H1 (cell line): ENCODE data around the gene ARHGAP8. TPM values are rescaled to one million over a fixed set of nuclear protein-coding genes. Genes with fewer than 3 reads are reported as not detected.

ENCODE experiments used
- CTCF ChIA-PET: fragments of 300-600 bp; sonication (Branson Sonifier 250); formaldehyde crosslinking; loops from one replicate; lab custom pipeline; 2021; ENCODE audit not compliant: partially characterized antibody; lab: Charles Lee
- POLR2A ChIA-PET: fragments of 300-600 bp; sonication (Branson Sonifier 250); formaldehyde crosslinking; loops from one replicate; lab custom pipeline; 2021; ENCODE audit warnings: inconsistent platforms; ENCODE audit not compliant: partially characterized antibody; lab: Charles Lee
- DNase-seq, 2 experiments: peaks; one replicate each; pipeline versions ENCODE4 v3.0.0 to v3.0.0-alpha.2; 2010 to 2022; ENCODE audit warnings: low spot score in 2 of 2, low read depth in 1 of 2, mixed read lengths in 1 of 2
- FAIRE-seq: peaks from 2 replicates; lab custom pipeline; 2011; peaks lifted over from hg19 to GRCh38; lab: Jason Lieb, UNC
- H2AFZ ChIP-seq: 2 replicates; pipeline ENCODE4 v1.8.1; 2012; ENCODE audit warnings: low read length, inconsistent platforms
- H2AK5ac ChIP-seq: 2 replicates; pipeline ENCODE4 v1.6.1; 2013; ENCODE audit warnings: low read depth, low read length
- H2BK120ac ChIP-seq: replicated peaks from 2 replicates; pipeline ENCODE3; 2013; ENCODE audit warnings: low read depth, low read length, inconsistent platforms
- H2BK12ac ChIP-seq: 2 replicates; pipeline ENCODE4 v1.6.1; 2013; ENCODE audit warnings: low read depth, low read length
- H2BK15ac ChIP-seq: 2 replicates; pipeline ENCODE4 v1.6.1; 2013; ENCODE audit warnings: low read length
- H2BK20ac ChIP-seq: 2 replicates; pipeline ENCODE4 v1.6.1; 2013; ENCODE audit warnings: low read length
- H2BK5ac ChIP-seq: 2 replicates; pipeline ENCODE4 v1.6.1; 2013; ENCODE audit warnings: low read depth, low read length
- H3K14ac ChIP-seq: 2 replicates; pipeline ENCODE4 v1.6.1; 2013; ENCODE audit warnings: inconsistent platforms; ENCODE audit not compliant: insufficient read length
- H3K18ac ChIP-seq: 2 replicates; pipeline ENCODE4 v1.6.1; 2013; ENCODE audit warnings: low read length; ENCODE audit errors: extremely low read depth
- H3K23ac ChIP-seq: 2 replicates; pipeline ENCODE4 v1.6.1; 2013; ENCODE audit warnings: inconsistent platforms; ENCODE audit not compliant: insufficient read length
- H3K23me2 ChIP-seq: 2 replicates; pipeline ENCODE4 v1.6.1; 2013; ENCODE audit warnings: low read depth, low read length
- H3K27ac ChIP-seq: 2 replicates; pipeline ENCODE4 v1.6.1; 2011; ENCODE audit warnings: low read depth, low read length, inconsistent platforms
- H3K27me3 ChIP-seq, 4 experiments: replicated peaks in 1 of 4; 1 replicate in 1 of 4; 2 replicates in 3 of 4; pipeline versions ENCODE4 v1.6.1 to v1.8.1; 2011 to 2013; ENCODE audit warnings: low read length in 3 of 4, mild to moderate bottlenecking in 3 of 4, inconsistent platforms in 2 of 4, mixed read lengths in 2 of 4, moderate library complexity in 1 of 4; ENCODE audit not compliant: control insufficient read depth in 3 of 4, insufficient read depth in 3 of 4; ENCODE audit errors: extremely low read depth in 1 of 4
- H3K36me3 ChIP-seq, 4 experiments: 2 replicates each; pipeline versions ENCODE4 v1.6.1 to v1.8.1; 2011 to 2013; ENCODE audit warnings: mild to moderate bottlenecking in 4 of 4, low read length in 3 of 4, moderate library complexity in 2 of 4, control low read depth in 1 of 4, inconsistent platforms in 1 of 4; ENCODE audit not compliant: insufficient read depth in 4 of 4, control insufficient read depth in 2 of 4
- H3K4ac ChIP-seq: replicated peaks from 2 replicates; pipeline ENCODE3; 2013; ENCODE audit warnings: low read length, low read depth, mixed read lengths, inconsistent platforms; ENCODE audit not compliant: insufficient read length
- H3K4me1 ChIP-seq, 4 experiments: replicated peaks in 1 of 4; 1 replicate in 1 of 4; 2 replicates in 3 of 4; pipeline versions ENCODE4 v1.6.1 to v1.8.1; 2011 to 2013; ENCODE audit warnings: low read length in 3 of 4, inconsistent platforms in 2 of 4, mixed read lengths in 1 of 4; ENCODE audit not compliant: insufficient read depth in 4 of 4, control insufficient read depth in 3 of 4
- H3K4me2 ChIP-seq, 2 experiments: 2 replicates each; pipeline versions ENCODE4 v1.6.1 to v1.8.1; 2011 to 2013; ENCODE audit warnings: low read depth in 2 of 2, low read length in 2 of 2, control low read depth in 1 of 2, inconsistent platforms in 1 of 2, mild to moderate bottlenecking in 1 of 2; ENCODE audit not compliant: insufficient read depth in 1 of 2
- H3K4me3 ChIP-seq, 4 experiments: fragments of 200-600, 300-600 bp in 1 of 4; sonication (generic), shearing (Covaris generic), sonication (Bioruptor Twin) in 1 of 4; 2 replicates each; pipeline versions ENCODE4 v1.5.1 to v1.8.1; 2011 to 2016; ENCODE audit warnings: low read length in 4 of 4, low read depth in 3 of 4, control low read depth in 2 of 4, inconsistent platforms in 2 of 4, mild to moderate bottlenecking in 2 of 4, mixed read lengths in 1 of 4, moderate library complexity in 1 of 4; ENCODE audit not compliant: insufficient read depth in 2 of 4; ENCODE audit errors: extremely low read depth in 1 of 4
- H3K56ac ChIP-seq: replicated peaks from 2 replicates; pipeline ENCODE3; 2013; ENCODE audit warnings: low read depth, mild to moderate bottlenecking, mixed read lengths, low read length, inconsistent platforms; ENCODE audit not compliant: insufficient read length
- H3K79me1 ChIP-seq: 2 replicates; pipeline ENCODE4 v1.6.1; 2013; ENCODE audit warnings: low read depth, low read length, control low read depth
- H3K79me2 ChIP-seq, 2 experiments: 2 replicates each; pipeline versions ENCODE4 v1.6.1 to v1.8.1; 2012 to 2013; ENCODE audit warnings: low read length in 2 of 2, mild to moderate bottlenecking in 2 of 2, inconsistent platforms in 1 of 2; ENCODE audit not compliant: insufficient read depth in 2 of 2, control insufficient read depth in 1 of 2
- H3K9ac ChIP-seq, 4 experiments: replicated peaks in 1 of 4; 1 replicate in 1 of 4; 2 replicates in 3 of 4; pipeline versions ENCODE4 v1.6.1 to v1.8.1; 2011 to 2013; ENCODE audit warnings: low read depth in 3 of 4, low read length in 3 of 4, control low read depth in 2 of 4, mild to moderate bottlenecking in 2 of 4, moderate library complexity in 2 of 4, inconsistent platforms in 1 of 4; ENCODE audit errors: extremely low read depth in 1 of 4
- H3K9me3 ChIP-seq, 2 experiments: 2 replicates each; pipeline versions ENCODE4 v1.6.1 to v1.8.1; 2012 to 2013; ENCODE audit warnings: mild to moderate bottlenecking in 2 of 2, moderate library complexity in 2 of 2, control low read depth in 1 of 2, inconsistent platforms in 1 of 2, low read depth in 1 of 2, low read length in 1 of 2, mixed read lengths in 1 of 2; ENCODE audit not compliant: insufficient read depth in 2 of 2
- H4K20me1 ChIP-seq, 2 experiments: replicated peaks in 1 of 2; 2 replicates each; pipeline versions ENCODE3 to v1.8.1; 2011 to 2013; ENCODE audit warnings: inconsistent platforms in 2 of 2, low read length in 2 of 2, mild to moderate bottlenecking in 1 of 2; ENCODE audit not compliant: insufficient read depth in 2 of 2, control insufficient read depth in 1 of 2
- H4K5ac ChIP-seq: 2 replicates; pipeline ENCODE4 v1.6.1; 2013; ENCODE audit warnings: low read length, low read depth, mixed read lengths, inconsistent platforms; ENCODE audit not compliant: insufficient read length
- H4K8ac ChIP-seq: 2 replicates; pipeline ENCODE4 v1.8.0; 2013; ENCODE audit warnings: mild to moderate bottlenecking, moderate library complexity, low read length, inconsistent platforms; ENCODE audit not compliant: insufficient read depth; ENCODE audit errors: extremely low read depth
- H4K91ac ChIP-seq: replicated peaks from 2 replicates; pipeline ENCODE3; 2013; ENCODE audit warnings: low read length, mixed read lengths, inconsistent platforms; ENCODE audit not compliant: insufficient read length
- ASH2L ChIP-seq: fragments of 200-600, 300-600 bp; sonication (generic); IDR thresholded peaks from one replicate; pipeline ENCODE4 v1.7.1; 2017; ENCODE audit warnings: low read length
- BRCA1 ChIP-seq: IDR thresholded peaks from 2 replicates; pipeline ENCODE4 v1.6.1; 2012; ENCODE audit warnings: low read depth, low read length, improper control_type of control experiment
- CHD1 ChIP-seq: IDR thresholded peaks from 2 replicates; pipeline ENCODE4 v1.6.1; 2012; ENCODE audit warnings: low read depth, low read length, improper control_type of control experiment
- CHD2 ChIP-seq: IDR thresholded peaks from 2 replicates; pipeline ENCODE4 v1.6.1; 2012; ENCODE audit warnings: low read length, improper control_type of control experiment
- EGR1 ChIP-seq: IDR thresholded peaks from 2 replicates; pipeline ENCODE4 v1.6.1; 2011; ENCODE audit warnings: low read depth, low read length, borderline replicate concordance
- EZH2 ChIP-seq: fragments of 200-600 bp; sonication (generic); IDR thresholded peaks from 2 replicates; pipeline ENCODE4 v1.7.1; 2012; ENCODE audit warnings: low read depth, mild to moderate bottlenecking, moderate library complexity, low read length, inconsistent platforms; ENCODE audit not compliant: severe bottlenecking
- HDAC6 ChIP-seq: IDR thresholded peaks from one replicate; pipeline ENCODE4 v1.7.1; 2012; ENCODE audit warnings: low read depth, mild to moderate bottlenecking, inconsistent platforms, low read length, moderate library complexity
- KDM1A ChIP-seq: fragments of 200-600, 300-600 bp; sonication (generic); IDR thresholded peaks from 2 replicates; pipeline ENCODE4 v1.7.1; 2016; ENCODE audit warnings: mild to moderate bottlenecking, low read length, borderline replicate concordance
- KDM5A ChIP-seq: fragments of 200-600 bp; IDR thresholded peaks from 2 replicates; pipeline ENCODE4 v1.7.1; 2012; ENCODE audit warnings: mild to moderate bottlenecking, low read length, inconsistent platforms, mixed read lengths
- RXRA ChIP-seq: IDR thresholded peaks from 2 replicates; pipeline ENCODE4 v1.6.1; 2011; ENCODE audit warnings: low read depth, mild to moderate bottlenecking, low read length, moderate library complexity; ENCODE audit not compliant: insufficient read depth
- SUZ12 ChIP-seq: fragments of 200-600 bp; sonication (generic); IDR thresholded peaks from 2 replicates; pipeline ENCODE4 v1.6.1; 2012; ENCODE audit warnings: mild to moderate bottlenecking, inconsistent platforms, low read length, moderate library complexity, mixed read lengths
- WGBS, 2 experiments: shearing (Covaris generic) in 1 of 2; methylation state at CpG; one replicate each; pipeline versions ENCODE4 v1.1.6 to v1.1.7; 2013 to 2015; ENCODE audit warnings: low lambda C conversion rate in 2 of 2, mixed read lengths in 2 of 2, inconsistent platforms in 1 of 2, low coverage in 1 of 2, missing lambda C conversion rate in 1 of 2; ENCODE audit not compliant: insufficient replicate concordance in 2 of 2, insufficient coverage in 1 of 2, insufficient read length in 1 of 2; ENCODE audit errors: extremely low coverage in 1 of 2, missing lambda C conversion rate in 1 of 2; 5-methylcytosine and 5-hydroxymethylcytosine counted together
- polyA plus RNA-seq, 7 experiments: library from polyadenylated mRNA; depleted of rRNA in 3 of 7; stranded (reverse) in 5 of 7; unstranded in 2 of 7; fragments of >200 nt in 5 of 7; fragments of 200-250 nt in 2 of 7; gene quantifications; 1 replicate in 5 of 7; 2 replicates in 1 of 7; 4 replicates in 1 of 7; pipeline versions ENCODE4 v1.2.1 to v1.2.3, GENCODE V29; 2011 to 2013; ENCODE audit warnings: missing spikeins in 2 of 7, mixed read lengths in 2 of 7
- total RNA-seq: library from RNA; stranded (reverse); fragmentation: NEBNext Ultra II Directional; extraction: Animal tissue kit (Norgen Biotek cat#: 25700); gene quantifications from 2 replicates; pipeline ENCODE4 v1.2.1, GENCODE V29; 2021

ARHGAP8 gene
- total and polyA plus RNA-seq, 2 of the 8 experiments (the other 6 are each of a cell fraction or from before 2014, with no cell fraction given), result 35.6 to 47.7 TPM

DNA sequence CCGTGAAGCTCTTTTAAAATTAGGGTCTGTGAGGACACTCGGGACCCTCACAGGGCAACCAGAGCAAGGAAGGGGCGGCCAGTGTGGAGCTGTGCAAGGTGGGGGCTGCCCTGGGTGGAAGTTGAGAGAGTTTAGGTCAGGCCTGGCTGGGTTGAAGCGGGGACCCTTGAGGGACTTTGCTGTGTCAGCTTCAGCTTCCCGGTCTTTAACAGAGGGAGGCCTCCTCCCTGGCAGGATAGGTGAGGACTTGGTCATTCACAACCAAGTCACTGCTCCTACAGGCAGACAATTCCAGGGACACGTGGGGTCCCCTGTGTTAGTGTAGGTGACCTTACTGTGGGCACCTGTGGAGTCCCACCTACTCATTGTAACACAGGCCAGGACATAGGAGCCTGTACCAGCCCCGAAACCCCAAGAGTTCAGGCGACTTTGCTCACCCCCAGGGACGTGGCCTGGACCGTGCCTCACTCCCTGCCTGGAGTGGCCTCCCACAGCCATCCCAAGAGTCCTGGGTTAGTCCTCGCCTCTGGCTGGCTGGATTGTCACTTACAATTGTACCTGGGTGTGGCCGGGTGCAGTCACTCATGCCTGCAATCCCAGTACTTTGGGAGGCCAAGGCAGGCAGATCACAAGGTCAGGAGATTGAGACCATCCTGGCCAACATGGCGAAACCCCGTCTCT, 18.8 kb upstream of the ARHGAP8 start:
- H3K4me2 ChIP-seq, result no peak overlapping the region
- peaks cover 0 to 19% (median 11%) of the 10 kb centered on the region in 4 experiments; a peak in 5 of 7 replicates for H3K4me1 ChIP-seq
- POLR2A ChIA-PET, result interaction anchor here (0.6 to 0.8 kb wide), 2 partner anchors 7 to 20 kb away, joined by 3 to 5 read pairs; no protein-coding TSS in a partner anchor
- no peaks in the 10 kb centered on the region for H3K23me2 ChIP-seq
- 89% methylated on average over 14 of the region's 14 CpGs; no CpG with 5 or more reads in 1 of the 2 experiments for WGBS, 2 experiments
- H2BK5ac ChIP-seq, result no peak overlapping the region
- DNase-seq (no peak), FAIRE-seq (no peak)
- no peaks in the 10 kb centered on the region for H3K79me1 ChIP-seq
- no peak overlapping the region for H4K91ac ChIP-seq
- no peak overlapping the region; the same call in 1 of the 2 replicates for H4K8ac ChIP-seq
- H2AFZ ChIP-seq, result no peak overlapping the region
- no peak overlapping the region for H3K14ac ChIP-seq
- CTCF ChIA-PET, result interaction anchor here (1.6 to 9.3 kb wide), 6 partner anchors 9 to 49 kb away, joined by 4 to 102 read pairs (median 36); partner anchors contain the start of gene ARHGAP8
- H2AK5ac ChIP-seq, result 0 out of 2 replicates have a peak overlapping the region, but pooled peaks have one; percentile 1
- peaks cover 0 to 11% of the 10 kb centered on the region in 2 experiments for H4K20me1 ChIP-seq
- H4K5ac ChIP-seq, result no peak overlapping the region
- H3K56ac ChIP-seq, result no peak overlapping the region
- no peak overlapping the region for H3K9ac ChIP-seq
- H2BK12ac ChIP-seq, result no peak overlapping the region
- no peaks in the 10 kb centered on the region for H3K79me2 ChIP-seq
- H2BK15ac ChIP-seq, result no peak overlapping the region
- H3K4me3 ChIP-seq, result no peak overlapping the region
- H3K23ac ChIP-seq, result no peak overlapping the region
- no peak overlapping the region; the same call in 1 of the 2 replicates for H3K18ac ChIP-seq
- no peak overlapping the region for H3K27ac ChIP-seq
- no peaks in the 10 kb centered on the region; a peak in 1 of 8 replicates for H3K36me3 ChIP-seq
- no peak overlapping the region for H2BK20ac ChIP-seq
- H3K27me3 ChIP-seq, result no peaks in the 10 kb centered on the region; a peak in 1 of 7 replicates
- no peak overlapping the region for H3K4ac ChIP-seq
- H3K9me3 ChIP-seq, result no peaks in the 10 kb centered on the region
- no peak overlapping the region for H2BK120ac ChIP-seq
- TF ChIP-seq ASH2L, result no peak
- no peak for TF ChIP-seq EZH2
- no peak for TF ChIP-seq SUZ12
- no peak for TF ChIP-seq RXRA
- TF ChIP-seq CHD1, result no peak
- TF ChIP-seq BRCA1, result no peak
- TF ChIP-seq HDAC6, result no peak
- TF ChIP-seq CHD2, result no peak
- no peak for TF ChIP-seq KDM5A
- no peak for TF ChIP-seq KDM1A
- no peak for TF ChIP-seq EGR1
